GM23338 (cell line): ENCODE measurements around the gene KCNJ10. TPM values are rescaled to one million over a fixed set of nuclear protein-coding genes. Genes with fewer than 3 reads are reported as not detected.

ENCODE experiments used
- ATAC-seq: fragments of 200-7000 bp; cut with Tn5 transposase; 3 replicates; pipeline ENCODE4 v1.9.1; 2020
- DNase-seq: peaks from one replicate; pipeline ENCODE4 v3.0.0-alpha.2; 2015; ENCODE audit warnings: low spot score
- H2AFZ ChIP-seq: fragments of 200-600 bp; sonication (generic); 2 replicates; pipeline ENCODE4 v1.8.0; 2016; ENCODE audit warnings: antibody characterized with exemption, mild to moderate bottlenecking, moderate library complexity
- H3F3A ChIP-seq: fragments of 200-600 bp; sonication (generic); replicated peaks from 2 replicates; pipeline ENCODE4 v1.8.0; 2017; ENCODE audit warnings: antibody characterized with exemption, mixed run types, low read depth
- H3K27ac ChIP-seq: fragments of 200-600 bp; sonication (generic); 2 replicates; pipeline ENCODE4 v1.6.1; 2016; ENCODE audit warnings: low read depth
- H3K27me3 ChIP-seq: fragments of 200-600 bp; sonication (generic); 2 replicates; pipeline ENCODE4 v1.8.0; 2016; ENCODE audit warnings: mild to moderate bottlenecking, mixed run types, moderate library complexity; ENCODE audit not compliant: insufficient read depth
- H3K36me3 ChIP-seq: fragments of 200-600 bp; sonication (generic); 2 replicates; pipeline ENCODE4 v1.8.0; 2016; ENCODE audit warnings: mild to moderate bottlenecking; ENCODE audit not compliant: insufficient read depth
- H3K4me1 ChIP-seq: fragments of 200-600 bp; sonication (generic); 2 replicates; pipeline ENCODE4 v1.8.0; 2016; ENCODE audit warnings: mild to moderate bottlenecking, moderate library complexity; ENCODE audit not compliant: insufficient read depth
- H3K4me2 ChIP-seq: fragments of 200-600 bp; sonication (generic); 2 replicates; pipeline ENCODE4 v1.7.1; 2017; ENCODE audit warnings: mixed run types
- H3K4me3 ChIP-seq: fragments of 200-600 bp; sonication (generic); 2 replicates; pipeline ENCODE4 v1.6.1; 2016; ENCODE audit warnings: mixed run types
- H3K79me2 ChIP-seq: fragments of 200-600 bp; sonication (generic); replicated peaks from 2 replicates; pipeline ENCODE4 v1.8.0; 2017; ENCODE audit warnings: mild to moderate bottlenecking; ENCODE audit not compliant: insufficient read depth
- H3K9me2 ChIP-seq: fragments of 200-600 bp; sonication (generic); 2 replicates; pipeline ENCODE4 v1.8.0; 2017; ENCODE audit not compliant: insufficient read depth
- H4K20me1 ChIP-seq: fragments of 200-600 bp; sonication (generic); replicated peaks from 2 replicates; pipeline ENCODE4 v1.8.0; 2017; ENCODE audit warnings: mild to moderate bottlenecking; ENCODE audit not compliant: insufficient read depth
- H3K27ac Mint-ChIP-seq: 2 replicates; pipeline ENCODE4 v1.8.0; 2020; ENCODE audit warnings: inconsistent platforms, mild to moderate bottlenecking, moderate library complexity, mixed read lengths
- H3K27me3 Mint-ChIP-seq: 3 replicates; pipeline ENCODE4 v1.8.0; 2022; ENCODE audit warnings: low read depth, mild to moderate bottlenecking, moderate library complexity, mixed read lengths, inconsistent platforms; ENCODE audit not compliant: insufficient read depth, poor library complexity
- H3K36me3 Mint-ChIP-seq: 3 replicates; pipeline ENCODE4 v1.8.0; 2021; ENCODE audit warnings: low read depth, mild to moderate bottlenecking, inconsistent platforms, moderate library complexity, mixed read lengths
- H3K4me1 Mint-ChIP-seq: 3 replicates; pipeline ENCODE4 v1.8.0; 2020; ENCODE audit warnings: mild to moderate bottlenecking, inconsistent platforms, mixed read lengths
- H3K4me3 Mint-ChIP-seq: 3 replicates; pipeline ENCODE4 v1.8.0; 2021; ENCODE audit warnings: moderate library complexity, mild to moderate bottlenecking, inconsistent platforms, mixed read lengths
- H3K9me3 Mint-ChIP-seq: 3 replicates; pipeline ENCODE4 v1.8.0; 2020; ENCODE audit warnings: moderate library complexity, mild to moderate bottlenecking, inconsistent platforms, mixed read lengths
- CREB1 ChIP-seq: fragments of 250-450 bp; sonication (Bioruptor Pico); IDR thresholded peaks from 2 replicates; pipeline ENCODE4 v1.5.0; 2020; ENCODE audit warnings: low read depth, mild to moderate bottlenecking, moderate library complexity
- POLR2AphosphoS5 ChIP-seq: IDR thresholded peaks from 2 replicates; pipeline ENCODE4 v1.6.1; 2016; ENCODE audit warnings: antibody characterized with exemption, low read depth
- STAT1 ChIP-seq: IDR thresholded peaks from one replicate; pipeline ENCODE4 v1.6.1; 2016; ENCODE audit warnings: antibody characterized with exemption; ENCODE audit not compliant: unreplicated experiment
- ZNF114 ChIP-seq: fragments of 250-450 bp; sonication (Bioruptor Pico); IDR thresholded peaks from 2 replicates; pipeline ENCODE4 v1.5.0; 2020; ENCODE audit warnings: mild to moderate bottlenecking, moderate library complexity
- ZNF331 ChIP-seq: fragments of 250-450 bp; sonication (Bioruptor Pico); IDR thresholded peaks from 2 replicates; pipeline ENCODE4 v1.5.0; 2020; ENCODE audit warnings: low read depth, mild to moderate bottlenecking, moderate library complexity
- polyA plus RNA-seq: library from polyadenylated mRNA; unstranded; fragments of >200 nt; fragmentation: Nextera tagmentation; extraction: Ambion mirVana; gene quantifications from 2 replicates; pipeline ENCODE4 v1.2.1, GENCODE V29; 2016
- total RNA-seq: library from RNA; depleted of rRNA; stranded (reverse); fragments of >200 nt; shearing (Covaris generic); gene quantifications from 2 replicates; pipeline ENCODE4 v1.2.3, GENCODE V29; 2014
- TF ChIP-seq, protein P1 (sequence below): fragments of 250-450 bp; sonication (Bioruptor Pico); IDR thresholded peaks from 2 replicates; pipeline ENCODE4 v1.5.0; 2020; ENCODE audit warnings: mild to moderate bottlenecking, moderate library complexity
- TF ChIP-seq, protein P2 (sequence below): IDR thresholded peaks from 2 replicates; pipeline ENCODE4 v1.6.1; 2016; ENCODE audit warnings: antibody characterized with exemption

KCNJ10 gene
- total and polyA plus RNA-seq, 2 experiments from 2014 or later = 1.4 to 2.8 TPM

DNA sequence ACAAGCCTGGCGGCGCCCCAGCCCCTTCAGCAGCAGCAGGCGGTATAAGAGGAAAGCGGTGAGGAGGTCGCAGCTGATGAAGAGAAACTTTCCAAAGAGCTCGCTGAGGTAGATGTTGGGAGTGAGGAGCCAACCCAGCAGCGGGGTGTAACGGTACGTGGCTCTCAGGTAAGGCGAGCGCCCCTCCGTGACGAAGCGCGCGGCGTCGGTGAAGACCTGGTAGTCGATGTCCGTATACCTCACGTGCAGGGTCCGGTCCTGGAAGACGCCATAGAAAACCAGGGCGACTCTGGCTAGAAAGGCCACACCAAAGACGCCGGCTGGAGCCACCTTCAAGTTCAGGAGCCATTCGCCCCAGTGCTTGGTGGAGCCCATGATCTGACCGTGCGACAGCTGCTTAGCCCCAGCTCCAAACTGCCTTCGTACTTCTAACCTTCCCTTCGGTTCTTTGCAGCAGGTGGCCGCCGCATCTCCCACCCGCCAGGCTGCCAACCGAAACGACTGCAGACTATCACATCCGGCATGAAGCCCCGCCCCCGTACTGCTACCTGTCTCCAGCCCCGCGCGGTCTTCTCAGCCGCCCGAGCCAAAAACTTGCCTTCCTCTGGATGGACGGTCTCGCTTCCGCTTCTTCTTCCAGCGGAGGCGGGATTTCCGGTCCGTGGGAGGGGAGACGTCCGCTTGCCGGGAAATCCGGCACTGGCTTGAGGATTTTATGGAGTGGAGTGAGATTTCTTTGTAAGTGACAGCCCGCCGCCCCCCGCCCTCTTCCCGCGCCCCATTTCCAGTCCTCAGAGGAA lies 38.4 kb downstream of the KCNJ10 start, which contains the start of gene PIGM:
Gene PIGM (minus strand): TSS at position 626 of the 800 bp plus-strand sequence. CDS start 251 bp downstream, at position 375.
- no peaks in the 10 kb centered on the region; the same call in 2 of the 3 replicates for H3K9me3 Mint-ChIP-seq
- peaks cover 1% of the 10 kb centered on the region for H3K27me3 Mint-ChIP-seq
- Histone ChIP-seq H3F3A (no peaks in the 10 kb centered on the region), H3K9me2 (no peaks in the 10 kb centered on the region), H3K27ac (peak within 1 kb of the TSS; percentile 81; the same call in 1 of the 2 replicates), H3K36me3 (no peaks in the 10 kb centered on the region), H3K79me2 (peaks cover 29% of the 10 kb centered on the region), H2AFZ (peak within 1 kb of the TSS; percentile 95), H4K20me1 (peaks cover 5% of the 10 kb centered on the region; the same call in 1 of the 2 replicates), H3K4me1 (peaks cover 21% of the 10 kb centered on the region), H3K4me3 (peak within 1 kb of the TSS; percentile 92), H3K27me3 (peaks cover 11% of the 10 kb centered on the region; the same call in 1 of the 2 replicates), H3K4me2 (peak within 1 kb of the TSS; percentile 98)
- H3K36me3 Mint-ChIP-seq = 0 out of 3 replicates have a peak, but pooled peaks cover 3% of the 10 kb centered on the region
- ATAC-seq = peak; percentile 98
- H3K27ac Mint-ChIP-seq = peak within 1 kb of the TSS; percentile 93
- TF ChIP-seq, protein P1, sequence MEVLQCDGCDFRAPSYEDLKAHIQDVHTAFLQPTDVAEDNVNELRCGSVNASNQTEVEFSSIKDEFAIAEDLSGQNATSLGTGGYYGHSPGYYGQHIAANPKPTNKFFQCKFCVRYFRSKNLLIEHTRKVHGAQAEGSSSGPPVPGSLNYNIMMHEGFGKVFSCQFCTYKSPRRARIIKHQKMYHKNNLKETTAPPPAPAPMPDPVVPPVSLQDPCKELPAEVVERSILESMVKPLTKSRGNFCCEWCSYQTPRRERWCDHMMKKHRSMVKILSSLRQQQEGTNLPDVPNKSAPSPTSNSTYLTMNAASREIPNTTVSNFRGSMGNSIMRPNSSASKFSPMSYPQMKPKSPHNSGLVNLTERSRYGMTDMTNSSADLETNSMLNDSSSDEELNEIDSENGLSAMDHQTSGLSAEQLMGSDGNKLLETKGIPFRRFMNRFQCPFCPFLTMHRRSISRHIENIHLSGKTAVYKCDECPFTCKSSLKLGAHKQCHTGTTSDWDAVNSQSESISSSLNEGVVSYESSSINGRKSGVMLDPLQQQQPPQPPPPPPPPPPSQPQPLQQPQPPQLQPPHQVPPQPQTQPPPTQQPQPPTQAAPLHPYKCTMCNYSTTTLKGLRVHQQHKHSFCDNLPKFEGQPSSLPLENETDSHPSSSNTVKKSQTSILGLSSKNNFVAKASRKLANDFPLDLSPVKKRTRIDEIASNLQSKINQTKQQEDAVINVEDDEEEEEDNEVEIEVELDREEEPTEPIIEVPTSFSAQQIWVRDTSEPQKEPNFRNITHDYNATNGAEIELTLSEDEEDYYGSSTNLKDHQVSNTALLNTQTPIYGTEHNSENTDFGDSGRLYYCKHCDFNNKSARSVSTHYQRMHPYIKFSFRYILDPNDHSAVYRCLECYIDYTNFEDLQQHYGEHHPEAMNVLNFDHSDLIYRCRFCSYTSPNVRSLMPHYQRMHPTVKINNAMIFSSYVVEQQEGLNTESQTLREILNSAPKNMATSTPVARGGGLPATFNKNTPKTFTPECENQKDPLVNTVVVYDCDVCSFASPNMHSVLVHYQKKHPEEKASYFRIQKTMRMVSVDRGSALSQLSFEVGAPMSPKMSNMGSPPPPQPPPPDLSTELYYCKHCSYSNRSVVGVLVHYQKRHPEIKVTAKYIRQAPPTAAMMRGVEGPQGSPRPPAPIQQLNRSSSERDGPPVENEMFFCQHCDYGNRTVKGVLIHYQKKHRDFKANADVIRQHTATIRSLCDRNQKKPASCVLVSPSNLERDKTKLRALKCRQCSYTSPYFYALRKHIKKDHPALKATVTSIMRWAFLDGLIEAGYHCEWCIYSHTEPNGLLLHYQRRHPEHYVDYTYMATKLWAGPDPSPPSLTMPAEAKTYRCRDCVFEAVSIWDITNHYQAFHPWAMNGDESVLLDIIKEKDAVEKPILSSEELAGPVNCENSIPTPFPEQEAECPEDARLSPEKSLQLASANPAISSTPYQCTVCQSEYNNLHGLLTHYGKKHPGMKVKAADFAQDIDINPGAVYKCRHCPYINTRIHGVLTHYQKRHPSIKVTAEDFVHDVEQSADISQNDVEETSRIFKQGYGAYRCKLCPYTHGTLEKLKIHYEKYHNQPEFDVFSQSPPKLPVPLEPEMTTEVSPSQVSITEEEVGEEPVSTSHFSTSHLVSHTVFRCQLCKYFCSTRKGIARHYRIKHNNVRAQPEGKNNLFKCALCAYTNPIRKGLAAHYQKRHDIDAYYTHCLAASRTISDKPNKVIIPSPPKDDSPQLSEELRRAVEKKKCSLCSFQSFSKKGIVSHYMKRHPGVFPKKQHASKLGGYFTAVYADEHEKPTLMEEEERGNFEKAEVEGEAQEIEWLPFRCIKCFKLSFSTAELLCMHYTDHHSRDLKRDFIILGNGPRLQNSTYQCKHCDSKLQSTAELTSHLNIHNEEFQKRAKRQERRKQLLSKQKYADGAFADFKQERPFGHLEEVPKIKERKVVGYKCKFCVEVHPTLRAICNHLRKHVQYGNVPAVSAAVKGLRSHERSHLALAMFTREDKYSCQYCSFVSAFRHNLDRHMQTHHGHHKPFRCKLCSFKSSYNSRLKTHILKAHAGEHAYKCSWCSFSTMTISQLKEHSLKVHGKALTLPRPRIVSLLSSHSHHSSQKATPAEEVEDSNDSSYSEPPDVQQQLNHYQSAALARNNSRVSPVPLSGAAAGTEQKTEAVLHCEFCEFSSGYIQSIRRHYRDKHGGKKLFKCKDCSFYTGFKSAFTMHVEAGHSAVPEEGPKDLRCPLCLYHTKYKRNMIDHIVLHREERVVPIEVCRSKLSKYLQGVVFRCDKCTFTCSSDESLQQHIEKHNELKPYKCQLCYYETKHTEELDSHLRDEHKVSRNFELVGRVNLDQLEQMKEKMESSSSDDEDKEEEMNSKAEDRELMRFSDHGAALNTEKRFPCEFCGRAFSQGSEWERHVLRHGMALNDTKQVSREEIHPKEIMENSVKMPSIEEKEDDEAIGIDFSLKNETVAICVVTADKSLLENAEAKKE (CRISPR knock-in tag) = no peak
- TF ChIP-seq STAT1 = no peak
- TF ChIP-seq POLR2AphosphoS5 = peak; percentile 86
- no peak for TF ChIP-seq ZNF114 (CRISPR knock-in tag)
- TF ChIP-seq, protein P2, sequence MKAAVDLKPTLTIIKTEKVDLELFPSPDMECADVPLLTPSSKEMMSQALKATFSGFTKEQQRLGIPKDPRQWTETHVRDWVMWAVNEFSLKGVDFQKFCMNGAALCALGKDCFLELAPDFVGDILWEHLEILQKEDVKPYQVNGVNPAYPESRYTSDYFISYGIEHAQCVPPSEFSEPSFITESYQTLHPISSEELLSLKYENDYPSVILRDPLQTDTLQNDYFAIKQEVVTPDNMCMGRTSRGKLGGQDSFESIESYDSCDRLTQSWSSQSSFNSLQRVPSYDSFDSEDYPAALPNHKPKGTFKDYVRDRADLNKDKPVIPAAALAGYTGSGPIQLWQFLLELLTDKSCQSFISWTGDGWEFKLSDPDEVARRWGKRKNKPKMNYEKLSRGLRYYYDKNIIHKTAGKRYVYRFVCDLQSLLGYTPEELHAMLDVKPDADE = peak; percentile 78
- TF ChIP-seq ZNF331 (CRISPR knock-in tag) = no peak
- peak; percentile 67 for TF ChIP-seq CREB1 (CRISPR knock-in tag)
- peak; percentile 100 for DNase-seq
- peaks cover 15% of the 10 kb centered on the region for H3K4me1 Mint-ChIP-seq
- peak within 1 kb of the TSS; percentile 94 for H3K4me3 Mint-ChIP-seq
